Measurements from ENCODE around the gene KLHL34. TPM values are rescaled to one million over a fixed set of nuclear protein-coding genes. Genes with fewer than 3 reads are reported as not detected.

The KLHL34 gene
- total and polyA plus RNA-seq, 2 experiments from 2014 or later: 0.81 to 1.1 TPM

DNA sequence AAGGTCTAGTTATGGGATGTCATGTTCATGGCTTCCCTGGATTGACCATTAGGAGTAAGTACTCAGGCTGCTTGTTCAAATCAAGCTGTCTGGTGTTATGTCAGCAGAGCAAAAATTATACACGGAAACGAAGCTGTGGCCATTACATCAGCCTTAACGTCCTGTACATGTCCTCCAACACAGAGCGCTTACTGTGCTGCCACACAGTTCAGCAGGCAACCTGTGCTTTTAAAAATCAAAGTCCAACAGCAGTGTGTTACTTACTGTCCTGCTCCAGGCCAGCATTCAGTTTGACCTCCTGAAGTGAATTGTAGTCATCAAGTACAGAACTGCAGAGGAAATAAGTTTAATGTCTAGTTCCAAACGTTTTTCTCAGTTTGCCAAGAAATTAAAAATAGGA lies 46.0 kb downstream of the KLHL34 start (continued):
- TF ChIP-seq, protein P1, sequence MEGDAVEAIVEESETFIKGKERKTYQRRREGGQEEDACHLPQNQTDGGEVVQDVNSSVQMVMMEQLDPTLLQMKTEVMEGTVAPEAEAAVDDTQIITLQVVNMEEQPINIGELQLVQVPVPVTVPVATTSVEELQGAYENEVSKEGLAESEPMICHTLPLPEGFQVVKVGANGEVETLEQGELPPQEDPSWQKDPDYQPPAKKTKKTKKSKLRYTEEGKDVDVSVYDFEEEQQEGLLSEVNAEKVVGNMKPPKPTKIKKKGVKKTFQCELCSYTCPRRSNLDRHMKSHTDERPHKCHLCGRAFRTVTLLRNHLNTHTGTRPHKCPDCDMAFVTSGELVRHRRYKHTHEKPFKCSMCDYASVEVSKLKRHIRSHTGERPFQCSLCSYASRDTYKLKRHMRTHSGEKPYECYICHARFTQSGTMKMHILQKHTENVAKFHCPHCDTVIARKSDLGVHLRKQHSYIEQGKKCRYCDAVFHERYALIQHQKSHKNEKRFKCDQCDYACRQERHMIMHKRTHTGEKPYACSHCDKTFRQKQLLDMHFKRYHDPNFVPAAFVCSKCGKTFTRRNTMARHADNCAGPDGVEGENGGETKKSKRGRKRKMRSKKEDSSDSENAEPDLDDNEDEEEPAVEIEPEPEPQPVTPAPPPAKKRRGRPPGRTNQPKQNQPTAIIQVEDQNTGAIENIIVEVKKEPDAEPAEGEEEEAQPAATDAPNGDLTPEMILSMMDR (conservative IDR thresholded peaks at IDR 0.05; ENCODE audit: low read depth in 2 of 2): no peak
- no peak for TF ChIP-seq STAT1 (IDR thresholded peaks at IDR 0.05; ENCODE audit: unreplicated experiment)
- no peak for TF ChIP-seq NANOG (IDR thresholded peaks at IDR 0.05; ENCODE audit: borderline replicate concordance)
- TF ChIP-seq ZNF114 (CRISPR knock-in tag; IDR thresholded peaks at IDR 0.05): no peak

- H3K27ac ChIP-seq (ENCODE audit: low read depth): no peak overlapping the region
- Mint-ChIP-seq H3K27ac (no peak overlapping the region), H3K36me3 (ENCODE audit: low read depth) (no peaks in the 10 kb centered on the region; the same call in 2 of the 3 replicates), H3K27me3 (ENCODE audit: insufficient read depth, low read depth, poor library complexity) (no peaks in the 10 kb centered on the region), H3K4me1 (no peaks in the 10 kb centered on the region), H3K4me3 (no peak overlapping the region), H3K9me3 (no peaks in the 10 kb centered on the region)
- no peaks in the 10 kb centered on the region for H4K20me1 ChIP-seq (replicated peaks; ENCODE audit: insufficient read depth)
- no peaks in the 10 kb centered on the region for H3F3A ChIP-seq (replicated peaks; ENCODE audit: low read depth)
- ATAC-seq: no peak
- H3K4me1 ChIP-seq (ENCODE audit: insufficient read depth): no peaks in the 10 kb centered on the region
- H3K79me2 ChIP-seq (replicated peaks; ENCODE audit: insufficient read depth): no peaks in the 10 kb centered on the region
- TF ChIP-seq NANOG (IDR thresholded peaks at IDR 0.05; ENCODE audit: borderline replicate concordance): no peak
- no peak for TF ChIP-seq ETS1 (IDR thresholded peaks at IDR 0.05)
- no peak for TF ChIP-seq ZNF331 (CRISPR knock-in tag; IDR thresholded peaks at IDR 0.05; ENCODE audit: low read depth)
- TF ChIP-seq ZNF114 (CRISPR knock-in tag; IDR thresholded peaks at IDR 0.05): no peak
- no peaks in the 10 kb centered on the region for H3K9me2 ChIP-seq (ENCODE audit: insufficient read depth)
- H3K27me3 ChIP-seq (ENCODE audit: insufficient read depth): no peaks in the 10 kb centered on the region
- no peak overlapping the region for H2AFZ ChIP-seq
- no peaks in the 10 kb centered on the region for H3K36me3 ChIP-seq (ENCODE audit: insufficient read depth)
- no peak overlapping the region for H3K4me3 ChIP-seq
- no peak for DNase-seq (ENCODE audit: low spot score)
- no peak overlapping the region for H3K4me2 ChIP-seq
Observed at GRCh38 chrX:21610168-21610567, 48.0 kb downstream of the KLHL34 start.

GRCh38 chrX:21606002-21606401 lies 52.1 kb downstream of the KLHL34 start:
- Mint-ChIP-seq H3K4me3 (no peak overlapping the region), H3K27me3 (ENCODE audit: insufficient read depth, low read depth, poor library complexity) (no peaks in the 10 kb centered on the region), H3K9me3 (no peaks in the 10 kb centered on the region), H3K4me1 (no peaks in the 10 kb centered on the region), H3K36me3 (ENCODE audit: low read depth) (no peaks in the 10 kb centered on the region; the same call in 2 of the 3 replicates), H3K27ac (no peak overlapping the region; the same call in 1 of the 2 replicates)
- ATAC-seq (no peak), DNase-seq (ENCODE audit: low spot score) (no peak)
- Histone ChIP-seq H4K20me1 (replicated peaks; ENCODE audit: insufficient read depth) (no peaks in the 10 kb centered on the region), H3K27me3 (ENCODE audit: insufficient read depth) (no peaks in the 10 kb centered on the region), H3K27ac (ENCODE audit: low read depth) (no peak overlapping the region), H3K4me1 (ENCODE audit: insufficient read depth) (no peaks in the 10 kb centered on the region), H3K36me3 (ENCODE audit: insufficient read depth) (no peaks in the 10 kb centered on the region), H3K79me2 (replicated peaks; ENCODE audit: insufficient read depth) (no peaks in the 10 kb centered on the region), H3F3A (replicated peaks; ENCODE audit: low read depth) (no peaks in the 10 kb centered on the region), H3K9me2 (ENCODE audit: insufficient read depth) (no peaks in the 10 kb centered on the region), H3K4me2 (no peak overlapping the region), H3K4me3 (no peak overlapping the region), H2AFZ (no peak overlapping the region)
- TF ChIP-seq ETS1 (IDR thresholded peaks at IDR 0.05): no peak
- no peak for TF ChIP-seq JUNB (IDR thresholded peaks at IDR 0.05; ENCODE audit: unreplicated experiment)
- no peak for TF ChIP-seq REST (IDR thresholded peaks at IDR 0.05; ENCODE audit: unreplicated experiment)
- no peak for TF ChIP-seq STAT1 (IDR thresholded peaks at IDR 0.05; ENCODE audit: unreplicated experiment)
- TF ChIP-seq, protein P1 (conservative IDR thresholded peaks at IDR 0.05; ENCODE audit: low read depth in 2 of 2): no peak
- TF ChIP-seq NANOG (IDR thresholded peaks at IDR 0.05; ENCODE audit: borderline replicate concordance): no peak
